DMS53 (cell line): ENCODE measurements around the gene SLC38A1.
"Not testable (repeated sequence)": the region's sequence is repeated elsewhere in the genome, so short reads cannot be mapped to it uniquely, and the experiment has no call there.

Source experiments
- DNase-seq: peaks from one replicate; lab custom pipeline; 2025; lab: John Stamatoyannopoulos, UW

Gene SLC38A1

GRCh38 chr12:46268583-46269428 is at the start of gene SLC38A1:
Gene SLC38A1, minus strand, starts transcription at chr12:46269043. Its CDS starts 29,243 bp downstream, at chr12:46239800.
- peak; percentile 99 for DNase-seq

- no peak for DNase-seq
Measured at GRCh38 chr12:46318037-46318436, 49.2 kb upstream of the SLC38A1 start.

DNA sequence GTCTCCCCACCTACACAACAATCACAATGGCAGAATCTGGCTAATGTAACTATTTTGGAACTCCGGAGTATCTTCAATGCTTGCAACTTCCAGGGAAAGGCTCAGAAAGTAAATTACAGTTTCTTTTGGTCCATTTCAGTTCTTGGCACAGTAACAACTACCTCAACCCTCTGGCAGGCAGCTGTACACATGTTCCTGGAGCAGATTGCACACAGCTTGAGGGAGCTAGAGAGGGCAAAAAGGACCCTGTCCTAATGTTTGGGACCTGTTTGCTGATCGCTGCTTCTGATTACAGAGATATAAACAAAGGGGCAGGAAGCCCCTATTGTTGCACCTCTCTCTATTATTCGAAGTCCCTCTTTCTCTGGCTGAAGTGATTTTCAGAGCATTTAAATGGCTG is 35.2 kb upstream of the SLC38A1 start:
- DNase-seq = no peak

DNA sequence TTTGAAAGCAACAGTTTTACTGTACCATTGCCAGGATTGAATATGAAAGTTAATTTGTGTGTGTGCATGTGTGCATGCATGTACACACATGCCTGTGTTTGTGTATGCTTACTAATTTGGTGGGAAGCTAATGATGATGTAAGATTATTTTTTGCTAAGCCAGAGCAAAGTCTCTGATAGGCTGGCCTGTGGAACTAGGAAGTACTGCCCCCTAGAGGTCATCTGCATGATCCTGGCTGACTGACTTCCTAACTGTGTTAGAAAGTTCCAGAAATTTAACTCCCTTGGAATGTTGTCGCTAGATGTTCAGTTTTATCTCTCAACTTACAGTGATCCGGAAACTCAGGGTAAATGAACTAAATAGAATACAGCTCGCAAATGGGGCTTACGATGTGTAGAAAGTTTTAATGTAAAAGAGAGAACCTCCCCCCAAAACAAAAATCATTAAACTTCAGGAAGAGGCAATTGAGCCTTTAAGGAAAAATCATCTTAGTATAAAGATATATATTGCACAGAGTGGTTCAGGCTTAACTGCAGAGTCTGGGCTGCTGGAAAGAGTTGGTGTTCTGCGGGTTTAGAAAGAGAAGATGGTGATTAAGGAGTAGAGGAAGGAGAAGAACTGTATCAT is 34.3 kb upstream of the SLC38A1 start:
- peak; percentile 70 for DNase-seq

GRCh38 chr12:46300910-46301309 is 32.1 kb upstream of the SLC38A1 start:
- DNase-seq = peak; percentile 95

- peak; percentile 99 for DNase-seq
Measured at GRCh38 chr12:46299851-46300250, 31.0 kb upstream of the SLC38A1 start.

DNA sequence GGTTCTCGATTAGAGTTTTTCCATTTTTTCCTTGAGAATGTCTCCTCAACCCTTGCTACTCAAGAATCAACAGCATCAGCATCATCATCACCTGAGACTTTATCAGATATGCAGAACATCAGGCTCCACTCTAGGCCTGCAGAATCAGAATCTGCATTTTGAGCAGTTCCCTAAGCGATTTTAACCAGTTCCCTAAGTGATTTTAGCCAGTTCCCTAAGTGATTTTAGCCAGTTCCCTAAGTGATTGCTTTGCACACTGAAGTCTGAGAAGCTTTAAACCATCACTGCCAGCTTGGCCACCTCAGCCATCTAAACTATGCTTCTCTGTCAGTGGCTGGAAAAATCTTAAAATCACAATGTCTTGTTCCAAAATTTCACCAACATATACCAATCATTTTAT is 29.4 kb upstream of the SLC38A1 start:
- DNase-seq = no peak

- DNase-seq = no peak
Measured at GRCh38 chr12:46296822-46297221, 28.0 kb upstream of the SLC38A1 start.

DNA sequence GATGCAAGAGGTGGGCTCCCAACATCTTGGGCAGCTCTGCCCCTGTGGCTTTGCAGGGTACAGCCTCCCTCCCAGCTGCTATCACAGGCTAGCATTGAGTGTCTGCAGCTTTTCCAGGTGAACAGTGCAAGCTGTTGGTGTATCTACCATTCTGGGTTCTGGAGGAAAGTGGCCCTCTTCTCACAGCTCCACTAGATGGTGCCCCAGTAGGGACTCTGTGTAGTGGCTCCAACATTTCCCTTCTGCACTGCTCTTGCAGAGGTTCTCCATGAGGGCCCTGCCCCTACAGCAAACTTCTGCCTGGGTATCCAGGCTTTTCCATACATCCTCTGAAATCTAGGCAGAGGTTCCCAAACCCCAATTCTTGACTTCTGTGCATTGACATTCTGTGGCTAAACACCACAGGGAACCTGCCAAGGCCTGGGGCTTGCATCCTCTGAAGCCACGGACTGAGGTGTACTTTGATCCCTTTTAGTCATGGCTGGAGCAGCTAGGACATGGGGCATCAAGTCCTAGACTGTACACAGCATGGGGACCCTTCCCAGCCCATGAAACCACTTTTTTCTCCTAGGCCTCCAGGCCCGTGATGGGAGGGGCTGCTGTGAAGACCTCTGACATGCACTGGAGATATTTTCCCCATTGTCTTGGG is 24.0 kb upstream of the SLC38A1 start:
- peak; percentile 69 for DNase-seq

DNA sequence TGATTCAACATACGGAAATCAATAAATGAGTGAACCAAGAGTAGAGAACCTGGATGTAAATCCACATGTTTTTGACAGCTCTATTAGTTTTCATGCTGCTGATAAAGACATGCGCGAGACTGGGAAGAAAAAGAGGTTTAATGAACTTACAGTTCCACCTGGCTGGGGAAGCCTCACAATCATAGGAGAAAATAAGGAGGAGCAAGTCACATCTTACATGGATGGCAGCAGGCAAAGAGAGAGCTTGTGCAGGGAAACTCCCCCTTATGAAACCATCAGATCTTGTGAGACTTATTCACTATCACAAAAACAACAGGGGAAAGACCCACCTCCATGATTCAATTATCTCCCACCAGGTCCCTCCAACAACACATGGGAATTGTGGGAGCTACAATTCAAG is 23.1 kb upstream of the SLC38A1 start:
- not testable (repeated sequence) for DNase-seq

GRCh38 chr12:46285177-46285576 is 16.3 kb upstream of the SLC38A1 start:
- not testable (repeated sequence) for DNase-seq

GRCh38 chr12:46282829-46283228 is 14.0 kb upstream of the SLC38A1 start:
- no peak for DNase-seq

GRCh38 chr12:46276756-46277155 is 7.9 kb upstream of the SLC38A1 start:
- DNase-seq = no peak

GRCh38 chr12:46271863-46272262 is 3.0 kb upstream of the SLC38A1 start:
- DNase-seq = no peak

DNA sequence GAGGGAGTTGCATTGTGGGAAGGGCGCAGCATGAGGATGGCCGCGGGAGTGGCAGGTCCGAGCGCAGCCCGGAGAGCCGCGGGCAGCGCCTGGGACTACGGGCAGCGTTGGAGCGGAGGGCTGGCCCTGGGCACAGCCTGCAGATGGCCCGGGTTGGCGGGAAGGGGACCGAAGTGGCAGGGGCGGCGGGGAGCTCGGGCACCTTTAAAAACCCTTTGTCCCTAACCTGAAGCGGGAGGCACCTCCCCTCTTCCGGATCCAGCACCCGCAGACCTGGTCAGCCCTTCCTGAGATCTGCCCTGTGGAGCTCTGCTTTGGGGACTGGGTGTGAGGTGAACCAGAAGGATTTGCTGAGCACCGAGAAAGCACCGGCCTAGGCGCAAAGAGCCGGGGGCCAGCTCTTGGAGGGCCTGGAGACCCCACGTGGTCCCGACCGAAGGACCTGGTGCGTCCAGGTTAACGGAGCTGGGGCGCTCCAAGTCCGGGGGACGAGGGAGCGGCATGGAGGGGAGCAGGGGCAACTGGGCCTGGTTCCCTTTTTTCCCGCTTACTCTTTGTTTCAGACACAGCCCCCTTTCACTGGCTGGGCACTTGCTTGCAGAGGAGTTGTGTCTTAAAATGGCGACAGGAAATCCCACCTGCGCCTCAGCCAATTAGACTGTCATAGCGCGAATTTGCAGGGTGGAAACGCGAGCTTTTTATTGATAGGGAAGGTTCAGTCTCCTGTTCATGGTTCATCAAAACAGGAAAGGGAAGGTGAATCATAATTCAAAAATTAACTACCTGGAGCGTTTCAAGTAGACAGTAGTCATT is 792 bp upstream of the SLC38A1 start:
- DNase-seq = peak; percentile 56

- DNase-seq = peak; percentile 87
Measured at GRCh38 chr12:46267825-46268582, 839 bp downstream of the SLC38A1 start.

DNA sequence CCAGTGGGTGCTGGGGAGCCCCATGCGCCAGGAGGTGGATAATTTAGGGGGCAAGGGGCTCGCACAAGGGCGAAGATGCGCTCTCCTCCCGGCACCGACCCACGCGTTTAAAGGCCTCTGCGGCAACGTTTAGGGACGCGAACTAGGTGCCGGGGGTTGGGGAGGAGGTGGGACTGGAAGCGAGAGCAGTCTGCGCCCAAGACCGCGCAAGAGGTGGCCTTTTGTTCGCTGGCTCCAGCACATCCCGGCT is 1.3 kb downstream of the SLC38A1 start:
- DNase-seq = peak; percentile 88

GRCh38 chr12:46266869-46267574 is 1.8 kb downstream of the SLC38A1 start:
- peak; percentile 90 for DNase-seq

DNA sequence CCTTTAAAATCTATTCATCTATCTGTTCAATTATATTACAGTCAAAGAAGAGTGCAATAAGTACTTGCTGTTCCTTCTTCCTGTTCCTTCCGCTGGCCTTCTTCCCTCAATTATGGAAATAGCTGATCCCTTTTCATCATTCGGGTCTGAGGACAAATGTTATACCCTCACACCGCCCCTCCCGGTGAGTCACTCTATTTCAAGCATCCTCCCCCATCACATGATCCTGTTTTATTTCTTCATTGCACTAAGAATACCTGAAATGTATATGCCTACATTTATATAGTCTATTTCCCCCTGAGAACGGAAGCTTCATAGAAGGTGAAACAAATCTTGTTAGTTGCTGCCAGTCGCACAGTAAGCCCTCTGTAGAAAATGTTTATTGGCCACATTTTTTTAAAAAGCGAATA is 2.5 kb downstream of the SLC38A1 start:
- peak; percentile 74 for DNase-seq

GRCh38 chr12:46265734-46266133 is 3.1 kb downstream of the SLC38A1 start:
- no peak for DNase-seq

- no peak for DNase-seq
Measured at GRCh38 chr12:46265102-46265501, 3.7 kb downstream of the SLC38A1 start.
